ENCODE measurements around the gene NEDD8.

DNA sequence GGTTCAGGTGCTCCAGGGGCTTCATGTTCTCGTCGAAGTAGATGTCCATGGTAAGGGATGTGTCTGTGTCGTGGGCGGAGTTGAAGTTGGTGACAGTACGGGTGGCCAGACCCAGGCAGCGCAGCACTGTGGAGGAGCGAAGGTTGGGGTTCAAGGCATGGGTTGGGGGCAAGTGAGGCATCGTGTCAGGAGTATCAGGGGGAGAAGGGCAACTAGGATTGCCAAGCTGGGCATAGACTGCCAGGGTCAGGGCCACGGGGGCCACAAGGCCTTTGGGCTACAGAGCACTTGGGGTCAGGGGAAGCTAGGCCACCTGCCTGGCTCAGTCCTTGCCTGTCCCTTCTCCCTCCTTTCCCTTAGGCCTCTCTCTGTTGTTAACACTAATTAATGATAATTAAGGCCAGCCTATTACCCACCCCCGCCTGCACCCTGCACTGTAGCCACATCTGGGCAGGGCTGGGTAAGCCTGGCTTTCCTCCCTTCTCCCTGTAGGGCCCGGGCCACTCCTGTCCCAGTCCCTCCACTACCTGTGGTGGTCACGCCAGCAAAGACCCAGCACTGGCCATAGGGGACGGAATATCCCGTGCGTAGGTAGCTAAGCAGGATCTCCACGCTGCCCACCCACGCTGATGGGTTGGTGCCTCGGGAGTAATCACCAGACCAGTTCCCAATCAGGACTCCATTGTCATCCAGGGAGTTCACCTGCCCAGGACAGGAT is 26.5 kb upstream of the NEDD8 start:
- no peak for TF ChIP-seq CTCF (conservative IDR thresholded peaks at IDR 0.05)
- TF ChIP-seq ZFX (IDR thresholded peaks at IDR 0.05), result no peak

Measured in C4-2B (cell line).